OCI-LY3 (cell line): ENCODE measurements around the gene TGFBR1.

Experiments used
- CTCF ChIP-seq: fragments of 200-600, 300-600 bp; sonication (generic); IDR thresholded peaks from 2 replicates; pipeline ENCODE4 v1.5.1; 2014; ENCODE audit warnings: antibody characterized with exemption, low read length, low read depth
- EZH2phosphoT487 ChIP-seq: fragments of 200-600 bp; shearing (Covaris generic); IDR thresholded peaks from 2 replicates; pipeline ENCODE4 v1.6.1; 2018; ENCODE audit warnings: antibody characterized with exemption, mixed run types, low read depth

- TF ChIP-seq CTCF = no peak
- no peak for TF ChIP-seq EZH2phosphoT487
Measured at GRCh38 chr9:99154356-99154755, 49.4 kb downstream of the TGFBR1 start.
